HG02973 (cell line): ENCODE measurements around the gene TRPC1.

ENCODE experiments used
- ATAC-seq: cut with Tn5 transposase; IDR thresholded peaks from one replicate; pipeline ENCODE4 v1.9.1; 2021; ENCODE audit warnings: moderate library complexity; ENCODE audit not compliant: unreplicated experiment

The TRPC1 gene

DNA sequence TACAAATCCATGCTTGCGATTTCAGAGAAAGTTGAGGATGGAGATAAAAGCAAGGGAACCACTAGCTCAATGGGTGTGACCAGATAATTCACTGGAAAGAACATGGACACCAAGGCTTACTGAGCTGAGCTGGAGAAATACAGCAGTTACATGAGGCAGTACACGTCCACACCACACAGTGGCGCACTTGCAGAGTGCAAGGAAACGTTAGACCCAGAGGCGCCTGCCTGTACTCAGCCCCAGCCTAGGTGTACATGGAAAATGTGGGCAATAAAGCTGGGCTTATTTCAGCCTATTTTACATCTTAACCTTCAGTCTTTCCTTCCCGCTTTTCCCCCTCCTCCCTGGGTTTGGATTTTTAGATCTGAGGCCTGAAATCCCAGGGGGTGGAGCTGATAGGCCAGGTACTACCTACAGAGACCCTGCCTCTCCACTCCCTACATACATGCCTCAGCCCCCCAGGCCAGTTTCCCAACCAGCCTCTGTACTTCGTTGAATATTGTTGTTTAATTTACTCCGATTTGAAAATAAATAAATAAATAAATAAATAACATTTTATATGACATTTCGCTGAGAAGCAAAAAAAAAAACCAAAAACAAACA is 105.0 kb downstream of the TRPC1 start:
- ATAC-seq: peak; percentile 99

DNA sequence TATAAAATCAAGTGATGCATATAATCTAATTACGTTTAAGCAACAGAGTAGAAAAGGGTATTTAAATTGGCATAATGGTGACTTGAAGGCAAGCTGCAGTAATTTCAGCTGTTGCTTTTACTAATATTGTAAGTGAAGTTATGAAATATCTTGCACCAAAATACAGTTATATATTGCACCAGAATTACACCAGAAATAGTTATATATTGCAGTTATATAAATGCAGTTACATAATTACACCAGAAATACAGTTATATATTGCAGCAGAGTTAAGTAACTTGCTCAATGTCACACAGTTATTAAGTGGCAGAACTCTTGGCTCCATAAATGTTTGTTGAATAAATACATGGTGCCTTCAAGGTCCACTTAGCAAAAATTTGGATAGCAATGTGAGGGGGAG is 113.7 kb downstream of the TRPC1 start:
- no peak for ATAC-seq

DNA sequence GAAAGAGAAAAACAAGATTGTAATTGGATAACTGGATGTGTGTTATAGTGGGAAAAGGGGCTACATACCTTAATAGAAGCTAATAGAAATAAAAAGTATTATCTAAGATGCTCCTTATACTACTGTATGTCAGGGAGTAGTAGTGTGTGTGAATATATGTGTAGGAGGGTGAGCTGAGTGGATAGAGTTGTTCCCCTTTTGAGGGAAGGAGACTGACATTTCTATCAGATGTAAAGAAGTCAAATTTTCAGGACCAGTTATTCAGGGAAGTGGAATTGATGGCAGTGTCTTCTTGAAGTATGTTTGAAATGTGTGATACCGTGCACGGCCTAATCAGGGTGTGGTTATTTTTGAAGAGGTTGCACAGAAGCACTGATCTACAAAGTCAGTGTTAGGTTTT is 116.0 kb downstream of the TRPC1 start:
- no peak for ATAC-seq

DNA sequence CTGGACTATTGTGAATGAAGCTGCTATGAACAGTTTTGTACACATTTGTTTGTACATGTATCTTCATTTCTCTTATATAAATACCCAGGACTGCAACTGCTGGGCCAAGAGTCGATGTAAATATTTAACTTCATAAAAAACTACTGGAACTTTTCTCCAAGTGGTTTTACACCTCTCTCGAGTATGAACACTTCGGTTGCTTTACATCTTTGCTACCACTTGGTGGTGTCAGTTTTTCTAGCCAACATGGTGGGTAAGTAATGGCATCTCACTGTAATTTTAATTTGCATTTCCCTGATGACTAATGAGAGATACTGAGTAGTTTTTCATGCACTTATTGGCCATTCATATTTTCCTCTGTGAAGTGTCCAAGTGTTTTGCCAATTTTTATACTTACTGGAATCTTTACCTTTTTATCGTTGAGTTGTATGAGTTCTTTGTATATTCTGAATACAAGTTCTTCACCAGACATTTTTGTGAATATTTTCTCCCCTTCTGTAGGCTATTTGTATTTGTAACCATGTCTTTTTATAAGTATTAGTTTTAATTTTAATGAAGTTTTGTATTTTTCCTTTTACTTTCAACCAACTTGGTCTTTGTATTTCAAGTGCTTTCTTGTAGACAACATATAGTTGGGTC is 120.6 kb downstream of the TRPC1 start:
- no peak for ATAC-seq

DNA sequence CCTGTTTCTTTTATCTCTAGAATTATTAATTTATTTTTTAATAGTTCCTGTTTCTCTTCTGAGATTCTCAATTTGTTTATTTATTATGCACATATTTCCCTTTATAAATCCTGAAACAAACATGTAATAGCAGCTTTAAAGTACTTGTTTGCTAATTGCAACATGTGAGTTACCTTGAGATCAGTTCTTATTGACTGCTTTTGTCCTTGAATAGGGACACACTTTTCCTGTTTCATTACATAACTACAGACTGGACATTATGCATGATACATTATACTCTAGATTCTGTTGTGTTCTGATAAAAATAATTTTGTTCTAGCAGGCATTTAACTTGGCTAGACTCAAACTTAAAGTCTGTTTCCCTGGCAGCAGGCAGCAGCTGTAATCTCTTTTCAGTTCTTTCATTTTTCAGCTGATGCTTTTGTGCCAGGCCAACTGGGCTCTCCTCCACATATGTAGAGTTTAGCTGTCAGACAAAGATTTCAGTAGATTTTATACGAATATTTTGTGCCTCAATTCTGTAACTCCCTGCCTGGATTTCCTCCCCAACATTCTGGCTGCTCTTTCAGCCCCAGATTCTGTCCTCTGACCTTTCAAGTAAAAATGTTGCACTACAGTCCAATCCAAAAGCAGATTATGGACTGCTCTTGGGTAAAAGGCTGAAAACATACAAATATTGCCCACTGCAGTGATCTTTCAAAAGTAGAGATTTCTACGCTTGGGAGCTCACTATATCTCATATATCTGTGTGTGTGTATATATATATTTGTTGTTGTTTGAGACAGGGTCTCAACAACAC is 123.1 kb downstream of the TRPC1 start:
- ATAC-seq: no peak

DNA sequence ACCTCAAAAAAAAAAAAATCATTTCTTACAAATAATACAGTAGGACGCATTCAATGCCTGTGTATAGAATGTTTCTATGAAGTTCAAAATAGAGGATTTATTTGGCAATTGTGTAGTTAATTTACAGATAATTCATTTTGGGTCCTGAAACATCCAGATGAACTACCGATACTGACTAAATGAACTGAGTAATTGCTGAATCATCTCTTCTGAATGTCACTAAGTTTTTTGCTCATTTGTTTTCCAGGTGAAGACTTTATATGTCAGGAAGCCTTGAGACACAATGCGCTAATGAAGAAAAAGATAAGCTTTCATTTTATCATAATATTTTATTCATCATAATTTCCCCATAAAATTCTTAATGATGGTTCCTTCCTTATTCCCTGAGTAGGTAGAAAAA is 125.3 kb downstream of the TRPC1 start:
- ATAC-seq: no peak

DNA sequence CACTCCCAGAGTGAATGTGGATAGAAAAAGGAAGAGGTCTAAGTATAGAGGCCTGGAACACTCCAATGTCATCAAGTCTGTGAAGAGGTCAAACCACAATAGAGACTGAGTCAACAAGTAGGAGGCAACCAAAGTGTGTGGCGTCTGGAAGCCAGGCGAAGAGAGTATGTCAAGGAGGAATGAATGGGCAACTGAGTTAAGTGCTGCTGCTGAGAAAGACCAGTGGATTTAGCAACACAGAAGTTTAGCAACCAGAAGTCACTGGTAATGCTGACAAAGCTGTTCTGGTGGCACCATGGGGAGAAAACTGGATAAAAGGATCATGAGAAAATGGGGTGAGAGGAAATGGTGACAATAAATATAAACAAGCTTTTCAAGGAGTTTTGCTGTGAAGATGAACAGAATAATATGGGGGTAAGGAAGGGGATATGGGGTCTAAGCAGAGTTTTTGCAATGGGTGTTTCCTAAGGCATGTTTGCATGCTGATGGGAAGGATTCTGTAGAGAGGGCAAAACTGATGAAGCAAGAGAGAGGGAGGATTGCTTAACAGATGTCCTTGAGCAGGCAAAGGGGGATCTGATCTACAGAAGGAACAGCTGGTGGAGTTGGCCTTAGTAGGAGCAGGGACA is 126.7 kb downstream of the TRPC1 start:
- ATAC-seq: no peak

DNA sequence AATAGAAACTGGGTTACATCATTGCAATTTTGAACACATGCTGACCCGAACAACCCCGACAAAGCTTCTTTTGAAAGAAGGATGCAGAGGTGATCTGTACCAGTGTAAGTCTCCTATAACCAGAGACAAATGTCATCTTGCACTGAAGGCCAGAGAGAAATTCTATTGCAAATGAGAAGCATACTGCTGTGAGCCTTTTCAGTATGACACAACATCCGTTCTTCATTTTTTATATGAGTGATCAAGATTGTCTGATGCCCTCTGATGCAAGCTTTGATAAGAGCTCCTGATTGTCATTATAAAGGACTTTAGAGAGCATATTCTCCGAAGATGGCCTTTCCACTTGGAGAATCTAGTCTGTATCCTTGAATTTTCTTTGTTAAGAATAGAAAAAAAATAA is 128.2 kb downstream of the TRPC1 start:
- no peak for ATAC-seq

DNA sequence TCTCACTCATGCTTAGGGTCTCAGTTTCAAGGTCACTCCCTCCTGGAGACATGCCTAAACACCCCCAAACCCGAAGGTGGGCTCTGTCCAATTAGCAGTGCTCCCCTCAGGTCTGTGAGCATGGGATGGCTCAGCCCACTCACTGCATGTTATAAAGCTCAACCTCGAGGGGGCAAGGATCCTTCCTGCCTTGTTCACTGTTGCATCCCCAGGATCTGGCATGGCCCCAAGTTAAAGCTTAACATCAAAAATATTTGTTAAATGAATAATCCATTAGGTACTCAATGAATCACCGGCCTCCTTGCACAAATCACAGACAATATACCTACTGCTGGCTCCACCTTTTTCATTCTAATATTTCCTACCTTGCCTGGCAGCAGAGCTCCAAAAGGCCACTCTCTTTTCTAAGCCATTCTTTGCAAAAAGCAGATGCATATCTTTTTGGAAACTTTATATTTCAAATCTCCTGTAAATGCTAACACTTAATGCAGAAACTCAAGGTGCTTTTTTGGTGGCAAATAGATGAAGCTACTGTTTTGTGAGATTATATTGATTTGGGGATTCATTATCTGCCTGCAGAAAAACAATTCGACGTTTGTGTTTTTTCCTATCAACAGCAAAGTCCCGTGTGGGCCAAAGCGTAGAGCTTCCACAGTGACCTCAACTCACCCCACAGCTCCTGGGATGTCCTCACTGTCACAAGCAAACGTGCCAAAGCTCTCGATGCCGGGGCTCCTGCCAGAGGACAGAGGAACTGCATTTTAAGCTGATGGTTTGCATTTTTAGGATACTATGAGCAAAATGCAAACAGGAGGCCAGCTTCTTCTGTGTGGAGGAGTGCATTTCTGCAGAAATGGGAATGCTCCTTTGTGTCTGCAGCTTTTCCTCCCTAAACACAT is 129.7 kb downstream of the TRPC1 start:
- ATAC-seq: no peak

DNA sequence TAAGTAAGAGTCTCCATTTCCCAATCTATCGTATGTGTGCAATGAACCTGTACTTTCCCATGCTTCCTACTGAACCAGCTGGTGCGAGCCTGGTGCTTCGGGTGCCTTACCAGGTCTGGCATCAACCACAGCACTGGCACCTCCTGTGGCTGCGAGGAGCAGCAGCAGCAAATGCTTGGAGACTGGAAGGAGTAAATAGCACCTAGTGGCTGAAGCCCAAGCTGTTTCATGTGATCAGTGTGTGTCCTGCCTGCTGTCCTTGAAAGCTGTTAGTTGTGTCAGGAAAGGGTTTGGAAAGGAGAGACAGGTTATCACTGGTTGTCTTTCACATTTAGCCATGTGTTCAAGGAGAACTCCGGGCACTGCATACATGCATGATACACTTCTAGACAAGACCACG is 133.2 kb downstream of the TRPC1 start:
- ATAC-seq: no peak
